Effector CD4-positive, alpha-beta T cell (primary cell): ENCODE results near the gene FRMD5.
"Not testable (repeated sequence)": the region's sequence is repeated elsewhere in the genome, so short reads cannot be mapped to it uniquely, and the experiment has no call there.

ENCODE experiments used
- DNase-seq: peaks from one replicate; pipeline ENCODE4 v3.0.0-alpha.2; 2020

FRMD5 gene

DNA sequence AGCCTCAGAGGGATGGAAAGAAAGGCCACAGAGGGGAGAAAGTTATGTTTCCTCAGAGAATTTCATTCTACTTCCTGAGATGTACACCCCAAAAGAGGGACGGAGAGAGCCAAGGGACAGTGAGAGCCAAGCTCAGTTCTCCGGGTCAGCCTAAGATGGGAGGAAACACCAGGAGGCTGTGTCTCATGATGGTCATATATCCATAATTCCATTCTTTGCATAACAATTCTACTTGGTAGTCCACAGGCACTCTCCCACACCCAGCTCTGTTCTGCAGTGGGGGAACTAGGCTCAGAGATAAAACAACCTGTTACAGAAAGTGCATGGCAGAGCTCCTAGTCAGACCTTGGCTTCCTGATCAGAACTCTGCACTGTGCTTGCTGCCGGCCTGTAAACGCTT, 313.8 kb downstream of the FRMD5 start:
- DNase-seq: no peak

DNA sequence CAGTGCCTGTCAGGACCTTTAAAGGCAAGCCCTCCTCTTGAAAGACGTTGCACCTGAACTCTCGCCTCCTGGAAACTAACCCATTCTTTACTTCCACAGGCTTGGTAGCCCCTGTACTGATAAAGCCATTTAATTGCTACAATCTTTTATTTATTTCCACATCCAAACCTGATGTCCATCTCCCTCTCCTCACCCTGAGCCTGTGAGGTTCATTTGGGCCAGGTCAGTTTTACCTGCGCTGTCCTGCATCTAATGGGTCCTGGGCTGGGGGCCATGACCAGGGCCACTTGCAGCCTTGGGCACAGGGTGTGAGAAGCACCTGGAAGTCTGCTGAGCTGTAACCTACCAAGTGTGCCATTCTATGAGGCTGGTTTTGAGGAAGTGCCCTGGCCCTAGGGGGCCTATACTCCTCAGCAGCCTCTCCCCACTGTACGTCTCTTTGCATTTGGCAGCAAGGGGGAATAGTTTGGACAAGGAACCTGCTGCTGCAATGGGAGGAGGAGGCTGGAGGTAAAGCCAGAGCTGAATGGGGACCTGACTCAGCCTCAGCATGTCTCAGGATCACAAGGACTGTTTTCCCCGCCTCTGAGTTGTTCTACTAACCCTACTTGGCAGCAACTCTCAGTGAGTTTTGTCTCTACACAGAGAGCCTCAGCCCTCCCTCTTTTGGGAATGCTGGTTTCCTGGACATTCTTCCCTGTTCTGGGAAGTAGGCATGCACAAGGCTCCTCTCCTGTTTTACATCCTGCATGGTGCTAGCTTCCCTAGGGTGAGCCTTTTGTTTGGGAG, 314.5 kb downstream of the FRMD5 start:
- DNase-seq: no peak

DNA sequence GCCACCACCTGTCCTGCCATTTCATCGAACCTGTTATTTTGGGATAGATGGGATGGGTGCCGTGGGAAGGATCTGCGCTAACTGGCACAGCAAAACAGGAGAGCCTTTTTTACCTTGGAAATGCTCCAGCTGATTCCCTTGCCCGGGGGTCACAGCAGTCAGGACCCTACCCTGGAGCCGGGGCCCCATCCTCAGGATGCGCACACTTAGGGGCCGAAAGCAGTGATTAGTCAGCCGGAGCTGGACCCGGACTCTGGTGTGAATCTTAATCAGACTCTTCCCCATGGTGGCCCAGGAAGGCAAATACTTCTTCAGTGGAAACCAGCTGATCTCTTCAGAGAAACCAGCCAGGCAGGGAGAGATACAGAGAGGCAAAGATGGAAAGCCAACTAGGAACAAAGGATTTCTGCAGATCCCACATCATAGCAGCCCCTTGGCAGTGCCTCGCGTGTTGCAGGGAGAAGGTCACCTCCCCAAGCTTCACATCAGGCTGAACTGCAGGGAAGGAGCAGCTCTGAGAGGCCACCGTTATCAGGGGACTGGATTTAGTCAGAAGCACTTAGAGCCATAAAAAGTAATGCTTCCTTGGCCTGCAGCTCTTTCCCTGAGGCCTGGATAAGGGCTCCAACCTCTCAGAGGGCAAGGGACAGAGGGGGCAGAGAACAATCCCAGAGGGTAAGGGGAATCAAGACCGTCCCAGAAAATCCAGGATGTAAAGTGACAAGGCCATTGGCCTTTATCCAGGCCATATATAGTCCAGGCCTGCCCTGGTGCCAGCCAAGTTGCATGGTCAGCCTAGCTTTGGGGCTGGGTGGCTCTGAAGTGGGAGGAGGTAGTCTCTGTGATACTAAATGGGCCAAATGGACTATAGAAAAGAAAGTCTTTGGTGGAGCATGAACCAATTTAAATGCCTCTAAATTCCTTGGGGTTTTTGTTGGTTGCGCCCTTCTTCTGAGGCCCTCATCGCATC, 315.4 kb downstream of the FRMD5 start:
- DNase-seq: no peak

DNA sequence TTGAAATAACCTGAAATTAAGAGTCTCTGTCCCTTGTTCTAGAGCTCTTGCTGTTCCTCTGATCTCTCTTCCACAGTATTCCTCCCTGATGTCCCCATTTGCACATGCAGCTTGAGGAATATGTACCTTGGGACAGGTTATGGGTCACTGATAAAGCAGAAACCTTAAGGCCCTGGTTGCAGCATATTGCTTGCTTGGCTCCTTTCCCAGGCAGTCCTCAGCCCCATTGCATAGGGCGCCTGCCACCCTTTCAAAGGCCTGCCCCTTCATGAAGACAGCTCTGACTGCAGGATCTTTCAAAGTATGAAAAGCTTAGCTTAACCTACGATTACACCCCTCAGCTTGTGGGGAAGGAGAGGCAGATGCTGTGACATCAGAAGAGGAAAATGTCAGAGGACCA, 316.6 kb downstream of the FRMD5 start:
- no peak for DNase-seq

DNA sequence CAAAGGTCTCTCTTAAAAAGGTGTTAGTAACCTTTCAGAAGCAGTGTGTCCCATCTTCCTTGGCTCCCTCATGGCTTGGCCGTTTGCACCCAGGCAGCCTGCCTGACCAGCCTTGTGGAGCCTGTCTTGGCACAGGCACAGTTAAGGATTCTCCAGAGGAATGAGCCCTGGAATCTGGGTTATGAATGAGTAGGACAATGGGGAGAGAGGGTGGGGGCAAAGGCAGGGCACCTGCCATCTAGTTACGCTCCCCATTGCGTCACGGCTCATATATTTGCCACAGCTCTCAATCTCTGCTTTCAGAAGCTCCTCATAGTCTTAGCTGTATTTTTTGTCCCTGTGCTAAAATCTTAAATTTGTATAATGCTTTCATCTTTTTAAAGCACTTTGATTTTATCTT, 317.7 kb downstream of the FRMD5 start:
- DNase-seq: no peak

DNA sequence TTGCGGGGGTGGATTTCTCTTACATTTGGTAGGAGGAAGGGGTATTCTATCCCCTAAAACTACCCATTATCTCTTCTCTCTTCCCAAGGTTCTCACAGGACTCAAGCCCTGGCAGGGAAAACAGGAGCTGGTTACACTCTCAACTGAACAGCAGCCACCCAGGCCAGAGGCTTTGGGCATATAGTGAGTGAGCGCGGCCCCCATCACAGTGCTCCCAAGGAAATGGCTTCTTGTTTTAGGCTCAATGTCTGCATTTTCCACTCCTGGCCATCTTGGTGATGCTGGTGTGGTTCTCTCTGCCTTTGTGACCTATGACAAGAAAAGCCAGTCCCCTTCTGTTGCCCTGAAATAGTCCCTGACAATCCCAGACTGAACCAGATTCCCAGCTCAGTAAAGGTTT, 318.2 kb downstream of the FRMD5 start:
- DNase-seq: no peak

DNA sequence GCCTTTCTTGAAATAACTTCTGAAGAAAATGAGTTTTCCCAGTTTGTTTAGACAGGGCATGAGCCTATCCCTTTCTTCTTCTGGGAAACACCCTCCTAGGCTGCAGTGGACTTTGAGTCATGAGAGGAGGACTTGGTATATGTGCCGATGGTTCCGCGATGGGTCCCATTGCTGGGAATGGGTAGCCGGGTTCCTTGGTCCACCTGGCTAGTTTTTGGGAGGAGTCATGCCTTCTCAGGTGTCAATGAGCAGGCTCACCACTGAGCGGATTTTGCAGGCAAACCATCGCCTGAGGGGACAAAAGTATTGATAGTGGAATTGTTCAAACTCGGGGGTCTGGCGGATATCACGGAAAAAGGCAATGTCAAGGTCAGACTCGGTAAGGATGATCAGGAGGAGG, 321.4 kb downstream of the FRMD5 start:
- DNase-seq: no peak

DNA sequence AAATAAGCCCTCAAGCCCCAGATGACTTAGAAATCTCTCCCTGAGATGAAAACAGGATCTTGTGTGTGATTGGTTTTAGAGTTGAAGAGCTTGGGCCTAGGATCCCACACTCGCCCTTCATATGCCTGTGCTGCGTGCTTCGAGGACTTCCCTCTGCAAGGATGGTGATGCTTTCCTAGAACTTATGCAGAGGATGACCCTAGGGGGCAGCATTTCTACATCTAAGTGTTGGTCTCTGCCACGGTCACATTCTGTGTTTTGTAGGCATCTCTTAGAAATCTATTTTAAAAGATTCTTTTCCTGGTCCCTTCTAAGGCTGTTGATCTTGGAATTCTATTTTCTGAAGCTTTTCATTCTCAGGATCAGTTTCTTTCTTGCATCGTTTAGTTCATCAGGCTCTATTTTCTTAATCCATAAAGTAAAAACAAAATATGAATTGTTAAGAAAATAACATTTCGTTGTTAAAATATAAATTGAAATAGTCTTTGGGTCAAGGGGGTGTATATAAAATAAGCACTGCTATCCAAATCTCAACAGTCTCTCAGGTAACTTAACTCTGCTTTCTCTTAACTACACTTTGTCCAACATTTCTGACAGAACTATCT, 322.6 kb downstream of the FRMD5 start:
- no peak for DNase-seq

DNA sequence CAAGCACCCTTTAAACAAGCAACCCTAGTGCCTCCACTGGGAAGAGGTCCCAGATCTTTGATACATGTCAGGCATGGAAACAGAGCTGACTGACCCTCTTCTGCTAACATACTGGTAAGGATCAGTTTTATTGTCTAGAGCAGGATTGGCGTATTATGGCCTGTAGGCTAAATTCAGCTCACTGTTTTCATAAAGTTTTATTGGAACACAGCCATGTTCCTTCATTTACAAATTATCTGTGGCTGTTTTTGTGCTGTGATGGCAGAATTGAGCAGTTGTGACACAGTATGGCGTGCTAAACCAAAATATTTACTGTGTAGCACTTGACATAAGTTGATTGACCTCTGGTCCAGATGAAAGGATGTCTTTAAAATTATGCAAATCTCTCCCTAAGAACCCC, 323.2 kb downstream of the FRMD5 start:
- no peak for DNase-seq

DNA sequence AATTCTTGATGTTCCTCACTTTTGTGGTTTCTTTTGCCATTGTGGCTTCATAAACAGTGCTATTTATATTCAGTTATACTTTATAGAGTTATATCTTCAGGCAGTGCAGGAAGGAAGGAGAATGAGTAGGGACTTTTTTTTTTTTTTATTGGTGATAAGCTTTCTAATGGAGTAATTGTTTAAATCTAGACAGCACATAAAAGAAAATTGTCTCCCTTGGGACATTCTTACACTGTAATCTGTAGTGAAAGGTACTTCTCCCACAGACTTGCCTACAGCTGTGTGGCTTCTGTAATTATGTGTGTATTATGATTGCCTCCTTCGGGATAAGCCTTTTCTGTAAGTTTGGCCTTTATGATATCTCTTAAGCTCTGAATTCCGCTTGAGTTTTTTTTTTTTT, 326.7 kb downstream of the FRMD5 start:
- DNase-seq: no peak

DNA sequence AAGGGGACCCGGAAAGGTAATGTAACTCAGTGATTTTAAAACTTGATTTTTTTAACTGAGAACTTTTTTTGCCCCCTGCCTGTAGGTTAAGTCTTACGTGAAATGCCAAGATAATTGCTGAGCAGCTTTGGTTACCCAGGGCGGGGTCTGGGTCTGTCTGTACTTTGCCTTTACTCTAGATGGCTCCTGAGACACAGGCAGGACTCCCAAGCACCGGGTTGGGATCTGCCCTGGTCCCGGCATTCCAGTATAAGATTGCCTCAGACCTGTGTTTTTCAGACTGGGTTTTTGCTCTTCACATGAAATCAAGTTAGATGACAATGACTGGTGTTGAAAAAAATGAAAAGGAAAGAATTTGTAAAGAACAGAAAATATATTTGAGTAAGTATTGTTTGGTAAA, 328.0 kb downstream of the FRMD5 start:
- DNase-seq: no peak

DNA sequence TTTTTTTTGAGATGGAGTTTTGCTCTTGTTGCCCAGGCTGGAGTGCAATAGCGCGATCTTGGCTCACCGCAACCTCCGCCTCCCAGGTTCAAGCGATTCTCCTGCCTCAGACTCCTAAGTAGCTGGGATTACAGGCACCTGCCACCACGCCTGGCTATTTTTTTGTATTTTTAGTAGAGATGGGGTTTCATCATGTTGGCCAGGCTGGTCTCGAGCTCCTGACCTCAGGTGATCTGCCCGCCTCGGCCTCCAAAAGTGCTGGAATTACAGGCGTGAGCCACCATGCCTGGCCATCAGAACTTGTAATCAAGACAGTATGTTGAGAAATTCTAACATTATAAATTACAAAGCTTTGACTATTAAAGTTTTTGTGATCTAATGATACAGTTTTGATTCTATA, 328.4 kb downstream of the FRMD5 start:
- not testable (repeated sequence) for DNase-seq

DNA sequence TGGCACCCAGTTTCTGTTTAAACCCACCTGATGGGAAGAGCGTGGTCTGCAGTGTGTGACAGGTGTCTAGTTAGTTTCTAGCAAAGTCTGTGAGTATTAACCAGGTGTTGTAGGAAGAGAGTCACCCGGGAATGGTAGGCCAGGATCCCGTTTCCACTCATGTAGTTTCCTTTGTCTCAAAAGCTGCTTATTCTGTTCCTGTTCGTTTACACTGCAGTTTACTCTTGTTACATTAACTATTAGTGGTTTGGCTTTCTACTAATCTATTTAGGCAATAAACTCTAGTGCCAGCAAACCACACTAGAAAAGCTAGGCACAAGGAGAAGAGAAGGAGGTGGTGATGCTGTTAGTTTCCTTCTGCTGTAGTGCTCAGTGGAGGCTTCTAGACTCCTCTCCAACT, 335.5 kb downstream of the FRMD5 start:
- no peak for DNase-seq

DNA sequence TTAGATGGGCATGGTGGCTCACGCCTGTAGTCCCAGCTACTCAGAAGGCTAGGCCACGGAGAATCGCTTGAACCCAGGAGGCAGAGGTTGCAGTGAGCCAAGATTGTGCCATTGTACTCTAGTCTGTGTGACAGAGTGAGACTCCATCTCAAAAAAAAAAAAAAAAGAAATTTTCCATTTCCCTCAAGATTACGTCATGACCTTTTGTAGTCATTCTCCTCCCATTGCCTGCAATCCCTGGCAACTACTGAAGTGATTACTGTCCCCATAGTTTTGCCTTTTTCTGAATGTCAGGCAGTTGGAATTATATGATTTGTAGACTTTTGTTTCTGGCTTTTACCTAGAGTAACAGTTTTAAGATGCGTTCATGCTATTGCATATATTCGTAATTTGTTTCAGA, 340.3 kb downstream of the FRMD5 start:
- DNase-seq: no peak

DNA sequence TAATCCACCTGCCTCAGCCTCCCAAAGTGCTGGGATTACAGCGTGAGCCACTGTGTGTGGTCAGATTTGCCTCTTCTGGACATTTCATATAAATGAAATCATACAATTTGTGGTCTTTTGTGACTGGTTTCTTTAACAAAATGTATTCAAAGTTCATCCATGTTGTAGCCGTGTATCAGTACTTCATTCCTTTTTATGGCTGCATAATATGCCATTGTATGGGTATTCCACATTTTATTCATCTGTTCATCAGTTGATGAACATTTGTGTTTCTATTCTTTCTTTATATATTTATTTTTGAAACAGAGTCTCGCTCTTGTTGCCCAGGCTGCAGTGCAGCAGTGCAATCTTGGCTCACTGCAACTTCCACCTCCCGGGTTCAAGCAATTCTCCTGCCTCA, 342.5 kb downstream of the FRMD5 start:
- no peak for DNase-seq

DNA sequence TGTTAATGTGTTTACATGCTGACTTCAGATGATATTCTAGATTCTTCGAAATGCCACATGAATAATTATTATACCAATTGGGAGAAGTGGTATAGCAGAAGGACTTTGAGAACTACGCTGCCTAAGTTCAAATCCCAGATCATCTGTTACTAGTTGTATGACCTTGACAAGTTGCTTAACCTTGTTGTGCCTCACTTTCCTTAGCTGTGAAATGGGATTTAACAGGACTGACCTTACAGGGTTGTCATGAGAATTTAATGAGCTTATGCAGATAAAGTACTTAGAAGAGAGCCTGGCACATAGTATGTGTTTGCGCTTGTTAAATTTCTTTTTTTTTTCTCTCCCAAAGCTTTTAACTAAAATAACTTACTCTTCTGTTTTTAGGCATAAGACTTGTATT, 343.8 kb downstream of the FRMD5 start:
- DNase-seq: no peak

DNA sequence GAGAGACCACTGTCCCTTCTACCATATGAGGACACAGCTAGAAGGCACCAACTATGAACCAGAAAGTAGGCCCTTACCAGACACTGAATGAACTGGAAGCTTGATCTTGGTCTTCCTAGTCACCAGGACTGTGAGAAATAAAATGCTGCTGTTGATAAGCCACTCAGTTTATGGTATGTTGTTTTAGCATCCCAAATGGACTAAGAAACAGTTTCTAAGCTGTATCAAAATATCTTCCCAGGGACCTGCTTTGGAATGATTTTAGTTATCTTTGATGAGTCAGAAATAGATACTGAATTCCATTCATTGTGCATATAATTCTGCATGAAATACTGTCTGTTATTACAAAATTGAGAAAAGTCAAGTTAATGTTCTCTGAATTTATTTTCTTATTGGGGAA, 349.6 kb downstream of the FRMD5 start:
- DNase-seq: no peak

DNA sequence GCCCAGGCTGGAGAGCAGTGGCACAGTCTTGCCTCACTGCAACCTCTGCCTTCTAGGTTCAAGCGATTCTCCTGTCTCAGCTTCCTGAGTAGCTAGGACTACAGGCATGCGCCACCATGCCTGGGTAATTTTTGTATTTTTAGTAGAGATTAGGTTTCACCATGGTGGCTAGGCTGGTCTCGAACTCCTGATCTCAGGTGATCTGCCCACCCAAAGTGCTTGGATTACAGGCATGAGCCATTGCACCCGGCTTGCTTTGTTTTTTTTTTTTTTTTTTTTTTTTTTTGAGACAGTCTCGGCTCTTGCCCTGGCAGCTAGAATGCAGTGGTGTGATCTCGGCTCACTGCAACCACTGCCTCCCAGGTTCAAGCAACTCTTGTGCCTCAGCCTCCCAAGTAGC, 362.6 kb downstream of the FRMD5 start:
- DNase-seq: not testable (repeated sequence)

DNA sequence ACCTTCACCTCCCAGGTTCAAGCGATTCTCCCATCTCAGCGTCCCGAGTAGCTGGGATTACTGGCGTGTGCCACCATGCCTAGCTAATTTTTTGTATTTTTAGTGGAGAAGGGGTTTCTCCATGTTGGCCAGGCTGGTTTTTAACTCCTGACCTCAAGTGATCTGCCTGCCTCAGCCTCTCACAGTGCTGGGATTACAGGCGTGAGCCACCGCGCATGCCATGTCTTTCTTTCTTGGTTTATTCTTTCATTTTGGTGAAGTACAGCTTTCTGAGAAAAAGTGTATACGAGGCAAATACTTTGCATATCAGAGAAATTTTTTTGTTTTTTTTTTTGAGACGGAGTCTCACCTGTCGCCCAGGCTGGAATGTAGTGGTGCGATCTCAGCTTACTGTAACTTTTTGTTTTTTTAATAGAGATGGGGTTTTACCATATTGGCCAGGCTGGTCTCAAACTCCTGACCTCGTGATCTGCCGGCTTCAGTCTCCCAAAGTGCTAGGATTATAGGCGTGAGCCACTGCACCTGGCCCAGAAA, 363.5 kb downstream of the FRMD5 start:
- not testable (repeated sequence) for DNase-seq

DNA sequence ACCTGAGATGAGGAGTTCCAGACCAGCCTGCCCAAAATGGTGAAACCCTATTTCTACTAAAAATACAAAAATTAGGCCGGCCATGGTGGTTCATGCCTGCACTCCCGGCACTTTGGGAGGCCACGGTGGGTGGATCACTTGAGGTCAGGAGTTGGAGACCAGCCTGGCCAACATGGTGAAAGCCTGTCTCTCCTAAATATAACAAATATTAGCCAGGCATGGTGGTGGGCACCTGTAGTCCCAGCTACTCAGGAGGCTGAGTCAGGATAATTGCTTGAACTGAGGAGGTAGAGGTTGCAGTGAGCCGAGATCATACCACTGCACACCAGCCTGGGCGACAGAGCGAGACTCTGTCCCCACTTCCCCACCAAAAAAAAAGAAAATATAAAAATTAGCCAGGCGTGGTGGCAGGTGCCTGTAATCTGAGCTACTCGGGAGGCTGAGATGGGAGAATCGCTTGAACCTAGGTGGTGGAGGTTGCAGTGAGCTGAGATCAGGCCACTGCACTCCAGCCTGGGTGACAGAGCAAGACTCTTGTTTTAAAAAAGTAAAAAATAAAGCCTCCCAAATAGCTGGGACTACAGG, 364.3 kb downstream of the FRMD5 start:
- DNase-seq: not testable (repeated sequence)

DNA sequence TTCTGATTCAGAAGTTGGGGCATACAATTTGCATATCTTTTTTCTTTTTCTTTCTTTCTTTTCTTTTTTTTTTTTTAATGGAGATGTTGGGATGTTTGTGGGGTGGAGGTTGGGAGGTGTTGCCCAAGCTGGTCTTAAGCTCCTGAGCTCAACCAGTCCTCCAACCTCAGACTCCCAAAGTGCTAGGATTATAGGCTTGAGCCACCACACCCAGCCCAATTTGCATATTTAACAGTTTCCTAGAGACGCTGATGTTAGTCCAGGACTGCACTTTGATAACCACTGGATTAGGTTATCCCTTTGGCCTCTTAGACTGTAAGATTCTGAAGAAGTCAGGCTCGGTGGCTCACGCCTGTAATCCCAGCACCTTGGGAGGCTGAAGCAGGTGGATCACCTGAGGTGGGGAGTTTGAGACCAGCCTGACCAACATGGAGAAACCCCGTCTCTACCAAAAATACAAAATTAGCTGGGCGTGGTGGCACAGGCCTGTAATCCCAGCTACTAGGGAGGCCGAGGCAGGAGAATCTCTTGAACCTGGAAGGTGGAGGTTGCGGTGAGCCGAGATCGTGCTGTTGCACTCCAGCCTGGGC, 365.0 kb downstream of the FRMD5 start:
- not testable (repeated sequence) for DNase-seq

DNA sequence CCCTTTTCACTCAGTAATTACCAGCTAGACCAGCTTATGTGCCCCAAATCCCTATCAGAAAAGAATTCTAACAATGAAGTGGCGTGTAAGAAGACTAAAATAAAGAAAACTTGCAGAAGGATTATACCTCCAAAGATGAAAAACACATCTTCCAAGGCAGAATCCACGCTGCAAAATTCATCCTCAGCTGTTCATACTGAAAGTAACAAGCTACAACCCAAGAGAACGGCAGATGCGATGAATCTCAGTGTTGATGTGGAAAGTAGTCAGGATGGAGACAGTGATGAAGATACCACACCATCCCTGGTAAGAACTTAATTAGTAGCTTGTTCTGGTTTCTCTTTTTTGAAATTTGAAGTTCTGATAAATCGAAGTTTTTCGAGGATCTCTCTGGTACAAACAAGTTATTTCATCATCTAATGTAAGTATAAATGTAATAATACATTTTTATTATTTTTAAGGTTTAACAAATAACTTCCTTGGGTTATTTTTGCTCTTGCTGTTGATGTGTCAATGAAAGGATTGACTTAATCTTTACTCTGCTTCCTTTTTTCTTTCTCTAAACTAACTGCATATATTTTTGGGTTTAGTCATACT, 366.9 kb downstream of the FRMD5 start:
- DNase-seq: no peak
